Esophagus squamous epithelium (tissue), 5 donors: ENCODE data around the gene ZNF174. TPM values are rescaled to one million over a fixed set of nuclear protein-coding genes. Genes with fewer than 3 reads are reported as not detected.

Source experiments
- DNase-seq: peaks from one replicate; lab custom pipeline; 2025; lab: John Stamatoyannopoulos, UW
- H3K27ac ChIP-seq, 4 donors: fragments of 200-600 bp; sonication (generic); one replicate each; pipeline ENCODE4 v1.5.1; 2016 to 2019; ENCODE audit warnings: mild to moderate bottlenecking in 1 of 4
- H3K27me3 ChIP-seq, 4 donors: fragments of 200-600 bp; sonication (generic); 1 replicate in 3 of 4; 2 replicates in 1 of 4; pipeline versions ENCODE4 v1.5.1 to v1.6.0; 2017 to 2021; ENCODE audit warnings: antibody characterized with exemption in 1 of 4
- H3K36me3 ChIP-seq, 3 donors: fragments of 200-600 bp; sonication (generic); one replicate each; pipeline ENCODE4 v1.5.1; 2016 to 2019
- H3K4me1 ChIP-seq, 3 donors: fragments of 200-600 bp; sonication (generic); one replicate each; pipeline ENCODE4 v1.5.1; 2017 to 2019
- H3K4me3 ChIP-seq, 4 donors: fragments of 200-600 bp; sonication (generic); 1 replicate in 3 of 4; 2 replicates in 1 of 4; pipeline ENCODE4 v1.5.1; 2016 to 2019; ENCODE audit warnings: mild to moderate bottlenecking in 2 of 4, moderate library complexity in 1 of 4
- H3K9me3 ChIP-seq, 3 donors: fragments of 200-600 bp; sonication (generic); one replicate each; pipeline ENCODE4 v1.5.1; 2016 to 2019
- CTCF ChIP-seq, 6 experiments: fragments of 450-650 bp in 4 of 6; fragments of 200-600 bp in 2 of 6; sonication (generic) in 2 of 6; IDR thresholded peaks; one replicate each; pipeline ENCODE4 v1.5.1; 2016 to 2019; ENCODE audit warnings: antibody characterized with exemption in 6 of 6, mild to moderate bottlenecking in 4 of 6, moderate library complexity in 4 of 6
- POLR2A ChIP-seq, 4 donors: fragments of 450-650 bp; IDR thresholded peaks; one replicate each; pipeline ENCODE4 v1.6.1; 2017; ENCODE audit warnings: antibody characterized with exemption in 4 of 4, mild to moderate bottlenecking in 4 of 4, moderate library complexity in 3 of 4
- WGBS, 2 donors: methylation state at CpG; one replicate each; pipeline ENCODE4 v1.1.5; 2018; 5-methylcytosine and 5-hydroxymethylcytosine counted together
- intact Hi-C: fragments of 100-400 bp; cut with DNase I; formaldehyde crosslinking; loops from one replicate; pipeline ENCODE4 v1.15.0; 2022
- total RNA-seq, 4 donors: library from RNA; depleted of rRNA; stranded (reverse); fragments of >200 nt; gene quantifications; one replicate each; pipeline ENCODE4 v1.1.0, GENCODE V29; 2016
- donor health status: DM: yes; HTN: yes; CAD: no.

ZNF174 gene
- total RNA-seq, 4 donors from 2014 or later, result 5.8 to 13.0 (median 9.3) TPM

GRCh38 chr16:3457434-3458252 lies 56.6 kb downstream of the ZNF174 start:
- Histone ChIP-seq H3K27ac (peak overlapping the region; percentile 92 to 98 (median 95)), H3K27me3 (no peaks in the 10 kb centered on the region), H3K4me3 (peak overlapping the region; percentile 59 to 91 (median 72)), H3K4me1 (peaks cover 36 to 62% (median 45%) of the 10 kb centered on the region in 3 donors), H3K9me3 (no peaks in the 10 kb centered on the region), H3K36me3 (peaks cover 0 to under 1% (median 0%) of the 10 kb centered on the region in 3 donors)
- DNase-seq, result peak; percentile 33
- TF ChIP-seq CTCF (IDR thresholded peaks at IDR 0.05) (peak; percentile 25 to 67 (median 52)), POLR2A (IDR thresholded peaks at IDR 0.05) (peak in 2 of 4 donors; percentile 57 to 63)
- intact Hi-C loops, result no loop called here
- 0% methylated on average over 1 to 2 of the region's 83 CpGs for WGBS, 2 donors

GRCh38 chr16:3458278-3458851 lies 57.4 kb downstream of the ZNF174 start:
- no peak for DNase-seq
- Histone ChIP-seq H3K27me3 (no peaks in the 10 kb centered on the region), H3K9me3 (no peaks in the 10 kb centered on the region), H3K4me1 (peaks cover 36 to 62% (median 45%) of the 10 kb centered on the region in 3 donors), H3K36me3 (no peaks in the 10 kb centered on the region), H3K4me3 (peak overlapping the region; percentile 59 to 91 (median 72)), H3K27ac (peak overlapping the region; percentile 92 to 98 (median 95))
- WGBS, 2 donors, result 0% methylated on average over 16 of the region's 47 CpGs; no CpG with 5 or more reads in 1 of the 2 donors
- intact Hi-C loops, result no loop called here
- TF ChIP-seq POLR2A (IDR thresholded peaks at IDR 0.05), result no peak

GRCh38 chr16:3458852-3459361 lies 57.9 kb downstream of the ZNF174 start:
- peak overlapping the region; percentile 92 to 98 (median 95) for H3K27ac ChIP-seq
- peaks cover 36 to 66% (median 45%) of the 10 kb centered on the region in 3 donors for H3K4me1 ChIP-seq
- 2 to 8% methylated on average over 8 of the region's 10 CpGs for WGBS, 2 donors
- DNase-seq, result no peak
- no peaks in the 10 kb centered on the region for H3K9me3 ChIP-seq
- no peaks in the 10 kb centered on the region for H3K27me3 ChIP-seq
- no peaks in the 10 kb centered on the region for H3K36me3 ChIP-seq
- peak overlapping the region; percentile 59 to 91 (median 72) for H3K4me3 ChIP-seq
- TF ChIP-seq POLR2A (IDR thresholded peaks at IDR 0.05) (no peak), CTCF (IDR thresholded peaks at IDR 0.05) (no peak)
- intact Hi-C loops, result no loop called here

Other genes starting within 250 kb of the ZNF174 start
- gene OR1F1, start 213.0 kb upstream of the ZNF174 start, total RNA-seq, result not detected
- gene ZNF200, start 166.1 kb upstream of the ZNF174 start, total RNA-seq, result 10 to 100 TPM in 1 of 4 donors, 1 to 10 TPM in 3; 4.3 to 10.1 (median 4.6) TPM
- gene MEFV, start 144.6 kb upstream of the ZNF174 start, total RNA-seq, result 1 to 10 TPM in 3 of 4 donors, under 1 TPM in 1; 0.38 to 2.8 (median 1.5) TPM
- gene ZNF263, start 117.7 kb upstream of the ZNF174 start, total RNA-seq, result 10 to 100 TPM; 15.7 to 40.1 (median 24.1) TPM
- 1 to 10 TPM in 2 of 4 donors, under 1 TPM in 2; 0.38 to 4.0 (median 0.96) TPM for gene TIGD7, start 95.8 kb upstream of the ZNF174 start, total RNA-seq
- 10 to 100 TPM; 10.6 to 24.6 (median 18.1) TPM for gene ZNF75A, start 95.7 kb upstream of the ZNF174 start, total RNA-seq
- gene OR2C1, start 45.3 kb upstream of the ZNF174 start, total RNA-seq, result not detected
- 10 to 100 TPM in 2 of 4 donors, 1 to 10 TPM in 2; 7.2 to 18.1 (median 11.3) TPM for gene ZSCAN32, start 211 bp upstream of the ZNF174 start, total RNA-seq
- 1 to 10 TPM in 3 of 4 donors, under 1 TPM in 1; 0.68 to 2.1 (median 1.0) TPM for gene ZNF597, start 42.3 kb downstream of the ZNF174 start, total RNA-seq
- 10 to 100 TPM; 21.0 to 31.6 (median 23.7) TPM for gene NAA60, start 42.5 kb downstream of the ZNF174 start, total RNA-seq
- not detected for gene C16orf90, start 94.3 kb downstream of the ZNF174 start, total RNA-seq
- 10 to 100 TPM in 1 of 4 donors, 1 to 10 TPM in 3; 1.6 to 20.1 (median 5.6) TPM for gene CLUAP1, start 99.8 kb downstream of the ZNF174 start, total RNA-seq
- 1 to 10 TPM in 3 of 4 donors, under 1 TPM in 1; 0.70 to 4.0 (median 1.8) TPM for gene NLRC3, start 176.2 kb downstream of the ZNF174 start, total RNA-seq
- 1 to 10 TPM; 3.1 to 5.6 (median 3.9) TPM for gene SLX4, start 210.4 kb downstream of the ZNF174 start, total RNA-seq